Aorta (tissue), 5 donors: Measurements from ENCODE around the gene GTF2IRD1. TPM values are rescaled to one million over a fixed set of nuclear protein-coding genes. Genes with fewer than 3 reads are reported as not detected.

ENCODE experiments used
- ATAC-seq: fragments of 200-7000 bp; cut with Tn5 transposase; one replicate; pipeline ENCODE4 v1.9.1; 2022; ENCODE audit warnings: moderate library complexity; ENCODE audit not compliant: low FRiP score
- DNase-seq, 2 donors: peaks; one replicate each; pipeline ENCODE4 v3.0.0-alpha.2; 2020
- H3K27ac ChIP-seq, 2 donors: one replicate each; pipeline ENCODE4 v1.5.1; 2013; ENCODE audit warnings: low read length in 2 of 2, mild to moderate bottlenecking in 2 of 2, moderate library complexity in 2 of 2, control low read depth in 1 of 2, inconsistent platforms in 1 of 2, low read depth in 1 of 2
- H3K27me3 ChIP-seq, 2 donors: one replicate each; pipeline ENCODE4 v1.6.1; 2013; ENCODE audit warnings: control low read depth in 1 of 2, low read length in 1 of 2, mild to moderate bottlenecking in 1 of 2, moderate library complexity in 1 of 2; ENCODE audit not compliant: insufficient read depth in 2 of 2, control insufficient read depth in 1 of 2
- H3K36me3 ChIP-seq, 2 donors: one replicate each; pipeline ENCODE4 v1.6.1; 2013; ENCODE audit warnings: control low read depth in 1 of 2, low read length in 1 of 2, mild to moderate bottlenecking in 1 of 2; ENCODE audit not compliant: insufficient read depth in 2 of 2, control insufficient read depth in 1 of 2
- H3K4me1 ChIP-seq, 2 donors: one replicate each; pipeline ENCODE4 v1.6.1; 2013; ENCODE audit warnings: low read length in 2 of 2, control low read depth in 1 of 2, mild to moderate bottlenecking in 1 of 2, moderate library complexity in 1 of 2; ENCODE audit not compliant: insufficient read depth in 2 of 2, control insufficient read depth in 1 of 2
- H3K4me3 ChIP-seq, 2 donors: one replicate each; pipeline ENCODE4 v1.5.1; 2013; ENCODE audit warnings: low read length in 2 of 2, control low read depth in 1 of 2, mild to moderate bottlenecking in 1 of 2
- H3K9me3 ChIP-seq: one replicate; pipeline ENCODE4 v1.6.1; 2013; ENCODE audit warnings: mild to moderate bottlenecking, low read length; ENCODE audit not compliant: control insufficient read depth
- WGBS, 2 donors: extraction: QIAGEN DNeasy Blood & Tissue Kit; methylation state at CpG; one replicate each; pipeline ENCODE4 v1.1.7; 2013; 5-methylcytosine and 5-hydroxymethylcytosine counted together
- intact Hi-C, 2 donors: fragments of 100-400 bp; cut with DNase I; formaldehyde crosslinking; loops; one replicate each; pipeline versions ENCODE4 v1.14.2 to v1.15.0; 2022
- polyA plus RNA-seq, 2 donors: library from polyadenylated mRNA; stranded (reverse); fragments of 200-250 nt; gene quantifications; one replicate each; pipeline ENCODE4 v1.2.3, GENCODE V29; 2013
- total RNA-seq, 2 donors: library from RNA; stranded (reverse); fragmentation: NEBNext Ultra II Directional; extraction: Animal tissue kit (Norgen Biotek cat#: 25700); gene quantifications; one replicate each; pipeline ENCODE4 v1.2.1, GENCODE V29; 2021
- donor health status: healthy with polysubstance abuse.
- donor health status: Bipolar disorder and iron deficiency.
- donor health status: DM: no; HTN: no; CAD: no.
- donor health status: DM: no; HTN: no; CAD: no.
- donor health status: DM: yes; HTN: yes; CAD: no.

GTF2IRD1 gene
- total and polyA plus RNA-seq, 4 donors: 4.3 to 11.5 (median 7.5) TPM

- Histone ChIP-seq H3K27ac (no peak overlapping the region), H3K36me3 (no peaks in the 10 kb centered on the region), H3K27me3 (no peaks in the 10 kb centered on the region), H3K4me1 (no peaks in the 10 kb centered on the region), H3K4me3 (no peak overlapping the region), H3K9me3 (no peaks in the 10 kb centered on the region)
- ATAC-seq (no peak), DNase-seq (no peak)
- intact Hi-C loops: no loop called here
- 44 to 57% methylated on average over 5 of the region's 5 CpGs for WGBS, 2 donors
Observed at GRCh38 chr7:74473116-74473515, 19.4 kb downstream of the GTF2IRD1 start.

DNA sequence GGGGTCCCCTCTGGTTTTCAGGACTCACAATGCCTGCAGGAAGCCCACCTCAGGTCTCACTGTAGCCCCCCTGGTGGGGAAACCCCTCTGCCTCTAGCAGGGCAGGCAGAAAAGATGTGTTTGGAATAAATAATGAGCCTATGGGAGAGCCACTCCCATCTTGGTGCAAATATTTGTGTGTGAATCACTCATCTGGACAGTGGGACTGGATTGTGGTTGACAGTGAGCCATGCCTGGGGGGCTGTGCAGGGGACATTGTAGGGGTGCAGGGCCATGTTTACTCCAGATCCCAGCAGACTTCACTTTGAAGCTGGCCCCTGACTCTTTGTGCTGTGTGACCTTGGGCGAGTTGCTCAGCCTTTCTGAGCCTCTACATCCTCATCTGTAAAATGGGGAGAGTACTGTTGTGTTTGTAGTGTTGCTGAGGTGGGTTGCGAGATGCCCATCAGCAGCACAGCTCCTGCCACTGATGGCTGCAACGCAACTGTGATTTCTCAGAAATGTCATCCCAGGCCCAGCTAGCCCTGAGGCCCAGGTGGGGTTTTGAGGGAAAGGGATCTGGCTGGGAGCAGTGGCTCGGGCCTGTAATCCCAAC is 20.7 kb downstream of the GTF2IRD1 start:
- Histone ChIP-seq H3K4me3 (no peak overlapping the region), H3K4me1 (no peaks in the 10 kb centered on the region), H3K9me3 (no peaks in the 10 kb centered on the region), H3K36me3 (no peaks in the 10 kb centered on the region), H3K27ac (no peak overlapping the region), H3K27me3 (no peaks in the 10 kb centered on the region)
- no peak for DNase-seq
- ATAC-seq: no peak
- intact Hi-C loops: no loop called here
- 95 to 100% methylated on average over 4 of the region's 4 CpGs for WGBS, 2 donors

DNA sequence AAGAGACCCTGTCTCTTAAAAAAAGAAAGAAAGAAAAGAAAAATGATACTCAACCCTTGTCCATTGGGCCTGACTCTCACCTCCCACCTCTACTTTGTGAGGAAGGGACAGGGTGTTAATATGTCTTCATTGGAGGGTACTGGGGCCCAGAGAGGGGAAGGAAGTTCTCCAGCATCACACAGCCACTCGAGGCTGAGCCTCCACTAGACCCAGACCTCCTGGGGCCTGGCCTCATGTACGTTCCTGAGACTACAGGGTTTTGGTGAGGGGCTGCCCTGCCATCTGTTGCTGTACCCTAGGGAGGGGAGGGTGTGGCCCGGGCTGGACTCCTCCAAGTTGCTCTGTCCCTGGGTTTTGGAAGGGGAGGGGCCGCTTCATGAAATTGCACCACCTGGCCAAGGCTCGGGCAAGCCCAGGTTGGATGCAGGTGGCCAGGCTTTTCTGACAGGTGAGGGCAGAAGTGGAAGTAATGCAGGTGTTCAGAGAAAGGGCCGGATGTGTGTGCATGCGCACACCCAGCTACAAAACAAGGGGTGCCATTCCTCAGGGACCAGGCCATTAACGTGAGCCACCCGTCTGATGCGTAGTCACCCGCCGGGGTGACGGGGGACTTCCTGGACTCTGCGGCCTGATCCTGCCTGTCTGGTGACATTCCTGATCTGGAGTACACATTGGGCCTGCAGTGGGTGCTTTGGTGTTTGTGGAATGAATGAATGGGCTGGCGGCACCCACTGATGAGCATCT is 21.7 kb downstream of the GTF2IRD1 start:
- Histone ChIP-seq H3K27me3 (no peaks in the 10 kb centered on the region), H3K4me1 (no peaks in the 10 kb centered on the region), H3K4me3 (no peak overlapping the region), H3K27ac (no peak overlapping the region), H3K9me3 (no peaks in the 10 kb centered on the region), H3K36me3 (no peaks in the 10 kb centered on the region)
- ATAC-seq: no peak
- WGBS, 2 donors: 94 to 95% methylated on average over 15 of the region's 15 CpGs
- intact Hi-C loops: no loop called here
- no peak for DNase-seq

- Histone ChIP-seq H3K36me3 (no peaks in the 10 kb centered on the region), H3K4me1 (no peaks in the 10 kb centered on the region), H3K4me3 (no peak overlapping the region), H3K9me3 (no peaks in the 10 kb centered on the region), H3K27me3 (no peaks in the 10 kb centered on the region), H3K27ac (no peak overlapping the region)
- intact Hi-C loops: no loop called here
- 90 to 92% methylated on average over 8 of the region's 8 CpGs for WGBS, 2 donors
- ATAC-seq (no peak), DNase-seq (no peak)
Observed at GRCh38 chr7:74475987-74476350, 22.3 kb downstream of the GTF2IRD1 start.

DNA sequence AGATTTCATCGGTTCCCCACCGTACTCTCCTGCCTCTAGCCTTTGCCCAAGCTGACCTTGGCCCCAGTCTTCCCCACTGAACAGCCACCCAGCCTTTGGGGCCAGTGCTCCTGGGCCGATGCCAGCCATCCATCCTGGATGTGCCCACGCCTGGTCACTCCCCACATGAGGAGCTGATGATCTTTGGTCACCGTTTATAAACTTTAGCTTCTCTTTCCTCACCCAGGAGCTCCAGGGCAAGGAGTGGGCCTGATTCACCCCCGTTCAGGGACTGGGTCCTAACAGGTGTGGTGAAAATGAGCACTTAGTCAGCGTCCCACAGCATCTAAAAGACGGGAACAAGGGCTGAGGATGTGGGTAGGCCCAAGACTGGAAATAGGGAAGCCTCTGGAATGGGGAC is 22.9 kb downstream of the GTF2IRD1 start:
- 90 to 96% methylated on average over 8 of the region's 8 CpGs for WGBS, 2 donors
- intact Hi-C loops: no loop called here

GRCh38 chr7:74478671-74479065 is 25.0 kb downstream of the GTF2IRD1 start:
- Histone ChIP-seq H3K27ac (peak overlapping the region in 1 of 2 donors; percentile 8), H3K27me3 (no peaks in the 10 kb centered on the region), H3K9me3 (no peaks in the 10 kb centered on the region), H3K4me1 (no peaks in the 10 kb centered on the region), H3K36me3 (no peaks in the 10 kb centered on the region), H3K4me3 (no peak overlapping the region)
- no peak for ATAC-seq
- no peak for DNase-seq
- intact Hi-C loops: no loop called here
- WGBS, 2 donors: 64 to 65% methylated on average over 4 of the region's 4 CpGs

More for the DNA sequence above, 22.9 kb downstream of the GTF2IRD1 start:
- H3K36me3 ChIP-seq: no peaks in the 10 kb centered on the region
- H3K27ac ChIP-seq: no peak overlapping the region
- H3K4me1 ChIP-seq: no peaks in the 10 kb centered on the region
- no peak for ATAC-seq
- no peaks in the 10 kb centered on the region for H3K27me3 ChIP-seq
- DNase-seq: no peak
- H3K4me3 ChIP-seq: no peak overlapping the region
- H3K9me3 ChIP-seq: no peaks in the 10 kb centered on the region

DNA sequence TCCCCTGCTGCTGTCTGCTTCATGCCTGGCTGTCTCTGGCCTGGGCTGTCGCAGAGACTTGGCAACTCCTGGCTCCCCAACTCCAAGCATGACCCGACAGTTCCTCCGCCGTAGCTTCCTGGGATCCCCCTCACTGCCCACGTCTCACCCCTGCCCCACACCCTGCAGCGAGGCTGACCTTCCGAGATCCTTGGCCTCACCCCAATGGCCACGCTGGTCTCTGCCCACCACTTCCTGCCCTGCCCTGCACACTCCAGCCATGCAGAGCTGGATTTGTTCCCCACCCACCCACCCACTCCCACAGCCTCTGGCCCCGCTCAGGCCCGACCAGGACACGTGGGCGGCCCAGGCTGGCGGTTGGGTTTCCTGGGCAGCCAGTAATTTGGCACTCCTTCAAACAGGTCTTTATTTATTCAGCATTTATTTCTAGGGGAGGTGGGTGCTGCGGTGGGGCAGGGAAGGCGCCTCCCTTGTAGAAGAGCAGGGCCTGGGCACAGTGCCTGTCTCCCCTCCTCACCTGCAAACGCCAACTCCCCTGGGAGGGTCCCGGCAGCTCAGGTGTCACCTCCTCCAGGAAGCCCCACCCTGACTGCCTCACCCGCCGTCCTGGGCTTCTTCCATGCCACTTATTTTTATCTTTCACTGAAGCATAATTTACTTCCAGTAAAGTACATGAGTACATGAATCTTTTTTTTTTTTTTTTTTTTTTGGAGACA is 25.5 kb downstream of the GTF2IRD1 start:
- 12 to 15% methylated on average over 19 of the region's 19 CpGs for WGBS, 2 donors
- Histone ChIP-seq H3K9me3 (no peaks in the 10 kb centered on the region), H3K36me3 (no peaks in the 10 kb centered on the region), H3K27ac (peak overlapping the region; percentile 6 to 72), H3K27me3 (no peaks in the 10 kb centered on the region), H3K4me1 (peaks cover 0 to 3% of the 10 kb centered on the region in 2 donors), H3K4me3 (no peak overlapping the region)
- intact Hi-C loops: no loop called here
- ATAC-seq (no peak), DNase-seq (peak; percentile 54 to 79)

- H3K36me3 ChIP-seq: no peaks in the 10 kb centered on the region
- no peaks in the 10 kb centered on the region for H3K9me3 ChIP-seq
- WGBS, 2 donors: 4 to 6% methylated on average over 40 of the region's 40 CpGs
- peak; percentile 90 to 95 for DNase-seq
- no peak overlapping the region for H3K4me3 ChIP-seq
- ATAC-seq: peak; percentile 82
- H3K4me1 ChIP-seq: peaks cover 0 to 3% of the 10 kb centered on the region in 2 donors
- intact Hi-C loops: no loop called here
- peak overlapping the region; percentile 65 to 82 for H3K27ac ChIP-seq
- no peaks in the 10 kb centered on the region for H3K27me3 ChIP-seq
Observed at GRCh38 chr7:74479961-74480829, 26.5 kb downstream of the GTF2IRD1 start.
